GM12892 (cell line): ENCODE measurements around the gene AHI1.

Experiments used
- POLR2AphosphoS5 ChIP-seq: IDR thresholded peaks from 2 replicates; pipeline ENCODE4 v1.6.1; 2011; ENCODE audit warnings: low read depth, low read length, control low read depth
- TAF1 ChIP-seq: IDR thresholded peaks from 2 replicates; pipeline ENCODE4 v1.6.1; 2011; ENCODE audit warnings: low read depth, mild to moderate bottlenecking, control low read depth, low read length, borderline replicate concordance

DNA sequence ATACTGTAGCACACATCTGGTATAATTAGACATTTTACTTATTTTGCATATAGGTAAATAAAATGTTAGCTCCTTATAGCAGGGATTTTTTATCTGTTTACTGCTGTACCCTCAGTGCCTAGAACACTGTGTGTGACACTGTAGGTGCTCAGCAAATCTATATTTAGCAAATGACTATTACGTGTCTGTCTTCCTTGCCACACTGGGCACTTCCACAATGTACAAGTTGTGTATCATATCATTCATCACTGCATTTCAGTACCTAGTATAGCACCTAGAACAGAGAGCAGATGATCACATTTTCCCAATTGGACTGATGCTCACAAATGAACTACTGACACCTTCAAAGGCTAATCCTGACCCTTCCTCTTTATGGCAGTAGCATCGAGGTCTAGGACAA is 200.8 kb downstream of the AHI1 start:
- no peak for TF ChIP-seq TAF1
- TF ChIP-seq POLR2AphosphoS5, result no peak
